Caki2 (cell line): ENCODE results near the gene TMEM132D. TPM values are rescaled to one million over a fixed set of nuclear protein-coding genes. Genes with fewer than 3 reads are reported as not detected.

Source experiments
- DNase-seq: peaks from one replicate; pipeline ENCODE4 v3.0.0-alpha.2; 2015; ENCODE audit warnings: low read depth
- in situ Hi-C: cut with HindIII; loops from 2 replicates; pipeline ENCODE4 v1.10.0; 2016; ENCODE audit warnings: low sequenced_read_pairs, low pct_unique_long_range_greater_than_20kb, mixed read lengths
- total RNA-seq: library from RNA; depleted of rRNA; stranded (reverse); fragments of >200 nt; shearing (Covaris generic); gene quantifications from 2 replicates; pipeline ENCODE4 v1.2.3, GENCODE V29; 2014; ENCODE audit warnings: low replicate concordance

TMEM132D gene
- total RNA-seq, 1 experiment from 2014 or later, result not detected

GRCh38 chr12:129304529-129304928, 599.3 kb downstream of the TMEM132D start:
- in situ Hi-C loops, result no loop called here
- DNase-seq, result peak; percentile 26

DNA sequence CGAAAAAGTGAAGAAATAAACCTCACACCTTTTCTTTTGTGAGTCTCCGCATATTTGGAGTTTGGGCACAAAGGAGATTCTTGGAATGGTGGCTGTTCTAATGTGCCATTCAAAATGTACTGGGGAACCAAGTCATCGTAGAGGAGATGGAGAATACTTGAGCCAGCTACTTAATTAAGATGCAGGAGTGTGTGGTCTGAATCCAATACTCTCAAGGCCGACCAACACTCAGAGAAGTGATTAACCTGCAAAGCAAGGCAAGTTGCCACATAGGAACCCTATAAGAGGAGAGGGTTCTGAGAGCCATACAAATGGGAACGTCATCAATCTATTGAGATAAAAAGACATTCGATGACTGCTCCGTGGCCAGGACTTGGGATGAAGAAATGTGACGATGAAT, 603.8 kb downstream of the TMEM132D start:
- in situ Hi-C loops, result no loop called here
- no peak for DNase-seq

DNA sequence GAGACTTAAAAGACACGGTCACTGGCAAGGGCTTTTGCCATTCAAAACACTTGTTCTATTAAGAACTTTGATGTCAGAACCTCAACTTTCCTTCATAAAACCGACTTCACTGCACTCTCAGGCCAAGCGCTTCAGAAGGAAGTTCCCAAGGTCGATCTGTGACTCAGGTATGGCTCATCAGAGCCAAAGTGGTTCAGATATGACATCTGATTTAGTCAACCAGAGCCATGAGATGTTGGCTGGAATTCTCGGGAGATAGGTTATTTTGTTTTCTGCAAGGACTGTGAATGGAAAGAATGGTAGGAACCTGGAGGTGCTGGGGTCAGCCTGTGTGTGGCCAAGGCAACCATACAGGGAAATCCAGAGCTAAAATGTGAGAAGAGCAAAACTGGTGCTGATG, 604.9 kb downstream of the TMEM132D start:
- DNase-seq, result no peak

GRCh38 chr12:129296671-129297070, 607.2 kb downstream of the TMEM132D start:
- in situ Hi-C loops, result no loop called here
- DNase-seq, result no peak

More for the DNA sequence above, 604.9 kb downstream of the TMEM132D start:
- in situ Hi-C loops, result no loop called here

- in situ Hi-C loops, result no loop called here
- no peak for DNase-seq
Measured at GRCh38 chr12:129294868-129295267, 609.0 kb downstream of the TMEM132D start.

DNA sequence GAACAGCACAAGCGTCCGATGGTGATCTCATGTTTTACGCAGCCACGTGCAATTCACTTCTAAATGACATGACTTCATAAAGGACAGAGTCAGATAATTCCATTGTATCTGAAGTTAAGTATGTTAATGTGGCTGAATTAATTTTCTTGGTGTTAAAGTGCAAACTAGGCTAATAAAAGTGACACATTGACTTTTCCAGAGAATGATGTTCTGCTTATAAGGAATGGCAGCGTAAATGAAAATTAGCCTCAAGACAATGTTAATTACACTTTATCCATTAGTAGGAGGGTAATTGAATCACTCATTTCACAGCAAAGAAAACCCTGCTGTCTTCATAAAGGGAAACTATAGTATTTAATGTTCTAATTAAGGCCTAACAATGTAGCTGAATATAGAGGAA, 624.1 kb downstream of the TMEM132D start:
- in situ Hi-C loops, result no loop called here
- DNase-seq, result no peak

- in situ Hi-C loops, result no loop called here
- no peak for DNase-seq
Measured at GRCh38 chr12:129276361-129277060, 627.3 kb downstream of the TMEM132D start.

- in situ Hi-C loops, result no loop called here
Measured at GRCh38 chr12:129269756-129270495, 633.9 kb downstream of the TMEM132D start.

DNA sequence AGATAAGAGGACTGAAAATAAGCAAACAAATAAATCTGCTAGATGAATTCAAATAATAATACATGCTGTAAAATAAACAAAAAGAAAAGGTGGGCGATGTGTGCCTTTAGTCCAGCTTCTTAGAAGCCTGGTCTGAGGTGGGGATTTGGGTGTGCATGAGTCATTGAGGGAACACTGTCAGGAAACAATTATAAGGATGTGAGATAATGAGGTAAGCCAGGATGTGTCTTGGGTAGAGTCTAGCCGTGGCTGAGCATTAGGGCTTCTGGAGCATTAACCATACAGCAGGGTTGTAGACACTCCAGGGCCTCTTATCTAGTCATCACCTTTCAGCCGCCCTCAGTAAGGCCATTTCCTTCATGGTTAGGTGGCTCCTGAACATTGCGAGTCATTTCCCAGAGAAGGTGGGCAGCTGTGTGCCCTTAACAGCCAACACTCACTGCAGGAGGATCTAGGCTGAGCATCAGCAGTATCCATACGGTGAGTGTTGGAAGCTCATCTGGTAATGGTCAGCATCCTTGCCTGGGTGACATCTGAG, 645.0 kb downstream of the TMEM132D start:
- DNase-seq, result no peak
- in situ Hi-C loops, result no loop called here

More at GRCh38 chr12:129269756-129270495, 633.9 kb downstream of the TMEM132D start:
- no peak for DNase-seq

DNA sequence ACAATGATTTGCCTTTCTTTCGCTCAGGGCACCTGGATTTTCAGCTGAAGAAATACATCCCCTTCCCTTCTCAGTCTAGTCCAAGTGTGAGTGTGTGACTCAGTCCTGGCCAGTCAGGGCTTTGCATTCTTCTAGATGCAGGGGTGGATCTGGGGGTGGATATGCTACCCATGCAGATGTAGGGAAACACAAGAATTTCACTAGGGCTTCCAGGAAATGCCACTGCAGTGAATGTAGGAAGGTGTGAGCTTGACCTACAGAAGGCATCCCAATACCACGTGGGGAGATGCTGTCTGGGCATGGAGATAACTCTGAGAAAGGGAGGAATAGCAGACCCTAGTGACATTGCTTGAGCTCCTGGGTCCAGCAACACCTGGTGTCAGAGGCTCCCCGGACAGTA, 646.3 kb downstream of the TMEM132D start:
- in situ Hi-C loops, result no loop called here
- no peak for DNase-seq

DNA sequence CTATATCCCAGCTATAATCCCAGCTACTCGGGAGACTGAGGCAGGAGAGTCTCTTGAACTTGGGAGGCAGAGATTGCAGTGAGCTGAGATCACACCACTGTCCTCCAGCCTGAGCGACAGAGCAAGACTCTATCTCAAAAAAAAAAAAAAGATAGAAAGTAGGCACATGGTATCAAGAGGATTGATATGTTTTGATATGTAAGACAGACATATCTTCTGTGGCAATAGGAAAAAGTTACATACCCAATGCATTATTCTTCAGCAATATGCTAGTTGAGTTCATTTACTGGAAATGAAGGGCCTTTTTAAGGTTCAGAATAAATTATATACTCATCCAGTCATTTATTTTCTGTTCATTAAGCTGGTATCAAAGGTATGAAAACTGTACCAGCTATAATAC, 657.2 kb downstream of the TMEM132D start:
- in situ Hi-C loops, result no loop called here
- DNase-seq, result no peak

GRCh38 chr12:129245769-129246168, 658.1 kb downstream of the TMEM132D start:
- in situ Hi-C loops, result no loop called here
- DNase-seq, result no peak

DNA sequence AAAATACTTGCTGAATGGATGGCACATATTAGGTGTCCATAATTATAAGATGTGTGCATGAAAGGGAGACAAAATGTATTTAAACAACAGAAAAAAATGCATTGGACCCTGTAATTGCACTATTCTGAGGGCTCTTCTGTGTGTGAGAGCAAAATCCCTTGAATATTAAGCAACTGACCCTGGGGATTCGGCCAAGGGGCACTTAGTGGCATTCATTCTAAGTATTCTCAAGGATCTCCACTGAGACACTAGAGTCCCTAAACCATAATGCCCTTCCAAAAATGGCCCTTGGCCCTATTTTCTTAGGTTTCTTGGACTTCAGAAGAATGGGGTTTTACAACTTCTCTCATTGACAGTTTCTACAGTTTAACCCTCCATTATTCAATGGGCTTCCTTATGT, 662.0 kb downstream of the TMEM132D start:
- in situ Hi-C loops, result no loop called here

GRCh38 chr12:129237881-129238280, 665.9 kb downstream of the TMEM132D start:
- in situ Hi-C loops, result no loop called here

More for the DNA sequence above, 662.0 kb downstream of the TMEM132D start:
- no peak for DNase-seq

GRCh38 chr12:129234209-129234608, 669.6 kb downstream of the TMEM132D start:
- in situ Hi-C loops, result no loop called here
- no peak for DNase-seq

More at GRCh38 chr12:129237881-129238280, 665.9 kb downstream of the TMEM132D start:
- DNase-seq, result no peak

DNA sequence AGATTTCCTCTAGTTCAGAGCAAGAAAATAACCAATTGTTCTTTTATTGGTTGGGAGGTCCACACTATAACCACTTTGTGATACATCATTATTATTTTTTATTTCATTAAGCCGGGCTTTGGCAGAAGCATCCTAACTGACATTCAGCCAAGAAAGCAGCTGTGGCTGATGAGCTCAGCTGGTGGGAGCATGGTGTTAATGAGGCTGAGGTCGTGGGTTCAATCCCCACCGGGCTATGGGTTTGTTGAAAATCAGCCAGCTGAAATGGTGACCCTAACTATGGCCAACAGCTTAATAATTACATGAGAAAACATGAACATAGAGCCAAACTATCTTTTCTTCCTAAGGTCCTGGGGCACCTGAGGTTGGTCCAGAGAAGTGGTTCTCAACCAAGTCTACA, 672.3 kb downstream of the TMEM132D start:
- no peak for DNase-seq
- in situ Hi-C loops, result no loop called here

GRCh38 chr12:129230995-129231394, 672.8 kb downstream of the TMEM132D start:
- in situ Hi-C loops, result no loop called here
- DNase-seq, result no peak

DNA sequence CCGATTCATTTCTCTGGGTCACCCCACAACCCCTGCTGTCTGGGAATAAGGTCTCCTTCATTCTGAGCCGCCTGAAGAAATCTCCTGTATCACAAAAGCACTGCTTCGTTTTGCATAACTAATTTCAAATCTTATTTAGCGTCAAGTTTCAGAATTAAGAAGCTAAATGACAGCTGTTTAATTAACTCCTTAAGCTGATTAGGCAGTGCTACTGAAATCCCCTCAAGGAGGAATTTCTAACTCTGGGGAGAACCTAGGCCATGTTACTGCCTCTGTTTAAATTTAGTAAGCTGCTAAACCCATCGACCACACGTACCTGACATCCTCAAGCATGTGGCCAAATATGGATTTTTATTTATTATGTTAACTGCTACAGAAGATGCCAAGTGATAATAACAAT, 677.0 kb downstream of the TMEM132D start:
- in situ Hi-C loops, result no loop called here
- no peak for DNase-seq

DNA sequence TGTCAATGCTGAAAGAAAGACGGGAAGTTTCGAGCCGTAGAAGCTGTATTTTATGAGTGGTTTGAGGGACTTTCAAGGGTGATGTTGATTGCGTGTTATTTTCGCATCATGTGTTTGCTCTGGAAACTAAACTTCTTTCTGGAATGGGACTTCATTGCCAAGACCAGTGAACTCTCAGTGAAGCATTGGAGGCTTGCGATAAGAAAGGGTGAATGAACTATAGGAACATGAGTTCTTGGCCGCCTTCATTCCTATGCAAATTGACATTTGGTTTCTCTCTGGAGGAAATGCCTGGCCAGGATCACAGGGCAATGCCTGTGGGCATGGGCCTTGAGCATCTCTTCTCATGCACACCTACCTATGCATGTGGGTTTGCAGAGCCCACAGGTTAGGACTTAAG, 677.8 kb downstream of the TMEM132D start:
- in situ Hi-C loops, result no loop called here
- no peak for DNase-seq
